Measurements from ENCODE around the gene SDCBP2. TPM values are rescaled to one million over a fixed set of nuclear protein-coding genes. Genes with fewer than 3 reads are reported as not detected.

The SDCBP2 gene
- polyA plus RNA-seq, 1 donor (not counting 4 experiments of a cell fraction or from before 2014, with no cell fraction given), result 36.0 TPM

DNA sequence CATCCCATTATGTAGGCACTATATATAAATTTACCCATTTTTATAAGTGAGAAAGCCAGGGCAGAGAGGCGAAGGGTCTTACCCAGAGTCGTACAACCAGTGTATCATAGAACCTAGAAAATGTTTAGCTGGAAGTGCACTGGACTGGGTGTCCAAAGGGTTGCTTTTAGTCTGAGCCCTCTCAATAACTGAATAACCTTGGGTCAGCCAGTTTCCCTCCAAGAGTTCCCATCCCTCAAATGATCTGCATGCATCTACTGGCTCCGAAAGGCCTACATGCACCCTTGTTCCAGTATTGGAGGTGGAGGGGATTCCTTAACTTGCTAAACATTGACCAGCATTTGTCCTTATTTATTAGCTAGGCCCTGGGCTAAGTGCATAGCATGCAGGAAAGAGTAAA is 59.1 kb downstream of the SDCBP2 start:
- Histone ChIP-seq H3K9me1 (ENCODE audit: control insufficient read depth, extremely low read depth, insufficient read depth, low read length) (no peaks in the 10 kb centered on the region), H3K27me3 (ENCODE audit: control insufficient read depth, extremely low read depth, insufficient read depth, low read length) (no peaks in the 10 kb centered on the region), H3K4me3 (ENCODE audit: control insufficient read depth in 2 of 3, extremely low read depth in 1 of 3, insufficient read depth in 2 of 3, low read depth in 1 of 3, low read length in 3 of 3) (no peak overlapping the region), H3K27ac (ENCODE audit: control insufficient read depth, insufficient read depth, low read length) (no peak overlapping the region), H3K9me3 (ENCODE audit: control insufficient read depth, low read depth, low read length) (no peaks in the 10 kb centered on the region), H3K79me2 (ENCODE audit: control insufficient read depth, insufficient read depth, low read length) (no peaks in the 10 kb centered on the region), H3K4me2 (ENCODE audit: control insufficient read depth, extremely low read depth, insufficient read depth, low read depth, low read length) (no peak overlapping the region), H3K4me1 (ENCODE audit: control insufficient read depth, extremely low read depth, insufficient read depth, low read length) (peaks cover 13% of the 10 kb centered on the region), H3K9ac (ENCODE audit: control insufficient read depth, extremely low read depth, insufficient read depth, low read length) (no peak overlapping the region), H2AFZ (ENCODE audit: control insufficient read depth, low read length) (no peak overlapping the region), H3K36me3 (ENCODE audit: control insufficient read depth in 2 of 2, extremely low read depth in 1 of 2, insufficient read depth in 2 of 2, low read length in 2 of 2) (no peaks in the 10 kb centered on the region), H4K20me1 (ENCODE audit: control insufficient read depth, extremely low read depth, insufficient read depth, low read length) (no peaks in the 10 kb centered on the region)
- dilution Hi-C loops (cut with MboI; ENCODE audit: extremely low pct_ligation_motif_present, low sequenced_read_pairs), result no loop called here
- TF ChIP-seq, protein P1, sequence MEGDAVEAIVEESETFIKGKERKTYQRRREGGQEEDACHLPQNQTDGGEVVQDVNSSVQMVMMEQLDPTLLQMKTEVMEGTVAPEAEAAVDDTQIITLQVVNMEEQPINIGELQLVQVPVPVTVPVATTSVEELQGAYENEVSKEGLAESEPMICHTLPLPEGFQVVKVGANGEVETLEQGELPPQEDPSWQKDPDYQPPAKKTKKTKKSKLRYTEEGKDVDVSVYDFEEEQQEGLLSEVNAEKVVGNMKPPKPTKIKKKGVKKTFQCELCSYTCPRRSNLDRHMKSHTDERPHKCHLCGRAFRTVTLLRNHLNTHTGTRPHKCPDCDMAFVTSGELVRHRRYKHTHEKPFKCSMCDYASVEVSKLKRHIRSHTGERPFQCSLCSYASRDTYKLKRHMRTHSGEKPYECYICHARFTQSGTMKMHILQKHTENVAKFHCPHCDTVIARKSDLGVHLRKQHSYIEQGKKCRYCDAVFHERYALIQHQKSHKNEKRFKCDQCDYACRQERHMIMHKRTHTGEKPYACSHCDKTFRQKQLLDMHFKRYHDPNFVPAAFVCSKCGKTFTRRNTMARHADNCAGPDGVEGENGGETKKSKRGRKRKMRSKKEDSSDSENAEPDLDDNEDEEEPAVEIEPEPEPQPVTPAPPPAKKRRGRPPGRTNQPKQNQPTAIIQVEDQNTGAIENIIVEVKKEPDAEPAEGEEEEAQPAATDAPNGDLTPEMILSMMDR (optimal IDR thresholded peaks at IDR 0.05 in 1 of 3, IDR thresholded peaks at IDR 0.05 in 1 of 3, conservative IDR thresholded peaks at IDR 0.05 in 1 of 3; ENCODE audit: extremely low read depth in 1 of 3, insufficient read depth in 2 of 3, low read length in 3 of 3), result no peak
- no peak for TF ChIP-seq EZH2 (IDR thresholded peaks at IDR 0.05; ENCODE audit: low read length)
- DNase-seq (ENCODE audit: low read depth, low spot score) (no peak), FAIRE-seq (no peak)

DNA sequence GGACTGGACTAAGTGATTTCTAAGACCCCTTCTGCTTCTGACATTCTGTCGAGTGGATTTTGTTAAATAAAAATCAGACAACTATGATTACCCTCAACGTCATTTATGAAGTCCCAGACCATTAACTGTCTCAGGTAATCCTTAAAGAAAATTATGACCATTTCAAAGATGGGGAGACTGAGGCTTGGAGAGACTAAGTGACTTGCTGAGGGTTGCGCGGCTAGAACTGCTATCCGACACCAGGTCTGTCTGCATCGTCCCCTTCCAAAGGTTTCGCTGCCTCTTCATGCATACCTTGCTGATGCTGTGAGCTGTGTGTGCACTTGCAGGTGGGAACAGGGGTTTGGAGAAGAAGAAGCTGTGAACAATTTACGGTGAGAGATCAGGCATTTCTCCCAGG is 59.7 kb downstream of the SDCBP2 start:
- Histone ChIP-seq H3K9me3 (ENCODE audit: control insufficient read depth, low read depth, low read length) (no peaks in the 10 kb centered on the region), H3K27ac (ENCODE audit: control insufficient read depth, insufficient read depth, low read length) (no peak overlapping the region), H3K9ac (ENCODE audit: control insufficient read depth, extremely low read depth, insufficient read depth, low read length) (no peak overlapping the region), H3K79me2 (ENCODE audit: control insufficient read depth, insufficient read depth, low read length) (no peaks in the 10 kb centered on the region), H3K9me1 (ENCODE audit: control insufficient read depth, extremely low read depth, insufficient read depth, low read length) (no peaks in the 10 kb centered on the region), H2AFZ (ENCODE audit: control insufficient read depth, low read length) (no peak overlapping the region), H4K20me1 (ENCODE audit: control insufficient read depth, extremely low read depth, insufficient read depth, low read length) (no peaks in the 10 kb centered on the region), H3K4me2 (ENCODE audit: control insufficient read depth, extremely low read depth, insufficient read depth, low read depth, low read length) (no peak overlapping the region), H3K36me3 (ENCODE audit: control insufficient read depth in 2 of 2, extremely low read depth in 1 of 2, insufficient read depth in 2 of 2, low read length in 2 of 2) (no peaks in the 10 kb centered on the region), H3K27me3 (ENCODE audit: control insufficient read depth, extremely low read depth, insufficient read depth, low read length) (no peaks in the 10 kb centered on the region), H3K4me3 (ENCODE audit: control insufficient read depth in 2 of 3, extremely low read depth in 1 of 3, insufficient read depth in 2 of 3, low read depth in 1 of 3, low read length in 3 of 3) (no peak overlapping the region), H3K4me1 (ENCODE audit: control insufficient read depth, extremely low read depth, insufficient read depth, low read length) (peaks cover 13% of the 10 kb centered on the region)
- FAIRE-seq (no peak), DNase-seq (ENCODE audit: low read depth, low spot score) (no peak)
- TF ChIP-seq EZH2 (IDR thresholded peaks at IDR 0.05; ENCODE audit: low read length), result no peak
- TF ChIP-seq, protein P1 (optimal IDR thresholded peaks at IDR 0.05 in 1 of 3, IDR thresholded peaks at IDR 0.05 in 1 of 3, conservative IDR thresholded peaks at IDR 0.05 in 1 of 3; ENCODE audit: extremely low read depth in 1 of 3, insufficient read depth in 2 of 3, low read length in 3 of 3), result no peak
- dilution Hi-C loops (cut with MboI; ENCODE audit: extremely low pct_ligation_motif_present, low sequenced_read_pairs), result no loop called here

Data from keratinocyte (primary cell).